Fibroblast of the aortic adventitia (primary cell): Measurements from ENCODE around the gene GGA1. TPM values are rescaled to one million over a fixed set of nuclear protein-coding genes. Genes with fewer than 3 reads are reported as not detected.

Source experiments
- DNase-seq: peaks from one replicate; pipeline ENCODE4 v3.0.0-alpha.2; 2010; ENCODE audit warnings: low read depth
- H3K4me3 ChIP-seq: 2 replicates; pipeline ENCODE4 v1.5.1; 2011; ENCODE audit warnings: low read depth, mild to moderate bottlenecking, control low read depth, low read length, moderate library complexity
- CTCF ChIP-seq: IDR thresholded peaks from 2 replicates; pipeline ENCODE4 v1.5.1; 2011; ENCODE audit warnings: mild to moderate bottlenecking, low read length, control low read depth, inconsistent platforms; ENCODE audit not compliant: insufficient read depth
- total RNA-seq: library from RNA; depleted of rRNA; stranded (reverse); fragments of >200 nt; gene quantifications from 2 replicates; pipeline ENCODE4 v1.2.3, GENCODE V29; 2012; ENCODE audit warnings: low replicate concordance

Gene GGA1
- total RNA-seq, 1 donor, result 35.0 TPM

GRCh38 chr22:37624876-37625275, 16.2 kb downstream of the GGA1 start:
- no peak overlapping the region for H3K4me3 ChIP-seq
- no peak for DNase-seq
- TF ChIP-seq CTCF, result no peak

- DNase-seq, result no peak
- TF ChIP-seq CTCF, result no peak
- H3K4me3 ChIP-seq, result no peak overlapping the region
Observed at GRCh38 chr22:37625737-37626136, 17.1 kb downstream of the GGA1 start.

- H3K4me3 ChIP-seq, result no peak overlapping the region
- no peak for TF ChIP-seq CTCF
- DNase-seq, result peak; percentile 85
Observed at GRCh38 chr22:37626144-37626543, 17.5 kb downstream of the GGA1 start.

- no peak for TF ChIP-seq CTCF
- H3K4me3 ChIP-seq, result no peak overlapping the region
- DNase-seq, result no peak
Observed at GRCh38 chr22:37626556-37627075, 18.0 kb downstream of the GGA1 start.

- H3K4me3 ChIP-seq, result no peak overlapping the region
- no peak for TF ChIP-seq CTCF
- DNase-seq, result no peak
Observed at GRCh38 chr22:37627121-37627520, 18.5 kb downstream of the GGA1 start.

- TF ChIP-seq CTCF, result no peak
- no peak overlapping the region for H3K4me3 ChIP-seq
- DNase-seq, result no peak
Observed at GRCh38 chr22:37627545-37627944, 18.9 kb downstream of the GGA1 start.

GRCh38 chr22:37628830-37629229, 20.2 kb downstream of the GGA1 start:
- DNase-seq, result no peak
- H3K4me3 ChIP-seq, result no peak overlapping the region
- TF ChIP-seq CTCF, result no peak
